ENCODE results near the gene HAO2. TPM values are rescaled to one million over a fixed set of nuclear protein-coding genes. Genes with fewer than 3 reads are reported as not detected.

The HAO2 gene
- total RNA-seq, result not detected in 2 replicates

DNA sequence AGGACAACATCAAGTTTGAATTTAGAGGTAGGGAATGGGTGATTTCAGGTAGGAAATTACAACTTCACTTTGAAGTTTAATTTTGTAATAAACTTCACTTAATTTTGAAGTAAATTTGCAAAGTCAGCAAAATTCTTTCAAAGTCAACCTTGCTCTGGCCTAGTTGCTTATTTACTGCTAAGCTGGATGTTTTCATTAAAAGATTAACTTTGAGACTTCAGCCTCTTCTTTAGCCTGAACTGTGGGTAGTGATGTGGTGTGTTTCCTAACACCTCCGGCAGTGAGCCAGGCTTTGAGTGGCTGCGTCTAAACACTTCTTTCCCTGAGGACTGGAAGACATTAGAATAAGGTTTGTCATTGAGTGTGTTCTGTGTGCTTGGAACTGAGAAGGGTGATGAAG is at the start of gene HAO2:
TSS of gene HAO2 (plus strand) at position 232 of the 400 bp plus-strand sequence. CDS start 12,301 bp downstream, outside the sequence.

DNA sequence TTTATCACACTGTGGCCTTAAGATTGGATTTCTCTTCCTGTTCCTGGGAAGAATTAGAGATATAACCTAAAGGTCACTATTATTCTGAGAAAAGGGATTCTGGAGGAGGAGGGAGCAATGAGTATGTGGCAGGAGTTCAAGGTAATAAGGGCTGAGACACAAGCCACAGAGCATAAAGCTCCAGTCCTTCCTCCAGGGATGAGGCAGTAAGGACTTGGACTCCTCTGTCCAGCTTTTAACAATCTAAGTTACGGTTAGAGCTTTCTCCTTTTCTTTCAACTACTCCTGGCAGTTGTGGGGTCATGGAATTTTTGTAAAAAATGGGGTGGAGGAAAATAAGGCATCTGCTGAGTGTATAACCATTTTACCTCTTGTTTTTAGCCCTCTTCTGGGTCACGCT is 46.4 kb downstream of the HAO2 start, which contains the start of gene HSD3B2:
TSS of gene HSD3B2 (plus strand) at position 201 of the 400 bp plus-strand sequence. CDS start 270 bp downstream, outside the sequence.

Other genes with a start within 250 kb of the HAO2 start
- gene WARS2, start 228.1 kb upstream of the HAO2 start, total RNA-seq, result 8.4 and 10.0 TPM in 2 replicates
- gene HSD3B2, start 46.4 kb downstream of the HAO2 start, total RNA-seq, result not detected in 2 replicates
- gene HSD3B1, start 138.4 kb downstream of the HAO2 start, total RNA-seq, result not detected in 2 replicates

All from mammary microvascular endothelial cell (primary cell).